HCEC 1CT (cell line): ENCODE measurements around the gene CCNB2.

ENCODE experiments used
- DNase-seq: peaks from one replicate; pipeline ENCODE4 v3.0.0-alpha.2; 2017

The CCNB2 gene

DNA sequence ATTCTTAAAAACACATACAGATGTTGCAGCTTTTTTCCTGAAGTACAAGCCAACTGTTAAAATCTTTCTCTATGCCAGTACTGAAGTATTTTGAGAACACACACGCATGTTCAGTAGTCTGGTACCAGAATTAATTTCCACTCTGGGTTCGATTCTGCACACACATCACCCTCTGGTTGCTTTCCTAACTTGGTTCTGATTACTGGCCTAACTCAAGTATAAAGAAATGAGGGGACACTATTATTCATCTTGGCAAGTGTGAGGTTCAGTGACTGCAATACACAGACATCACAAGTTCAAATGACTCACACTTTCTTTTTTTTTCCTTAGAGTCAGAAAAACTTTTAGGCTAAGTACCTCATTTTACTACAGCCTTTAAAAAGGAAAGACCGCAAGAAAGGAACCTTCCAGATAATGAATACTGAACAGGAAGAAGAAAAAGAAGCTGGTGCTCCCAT is 64.3 kb downstream of the CCNB2 start:
- DNase-seq, result peak; percentile 89

DNA sequence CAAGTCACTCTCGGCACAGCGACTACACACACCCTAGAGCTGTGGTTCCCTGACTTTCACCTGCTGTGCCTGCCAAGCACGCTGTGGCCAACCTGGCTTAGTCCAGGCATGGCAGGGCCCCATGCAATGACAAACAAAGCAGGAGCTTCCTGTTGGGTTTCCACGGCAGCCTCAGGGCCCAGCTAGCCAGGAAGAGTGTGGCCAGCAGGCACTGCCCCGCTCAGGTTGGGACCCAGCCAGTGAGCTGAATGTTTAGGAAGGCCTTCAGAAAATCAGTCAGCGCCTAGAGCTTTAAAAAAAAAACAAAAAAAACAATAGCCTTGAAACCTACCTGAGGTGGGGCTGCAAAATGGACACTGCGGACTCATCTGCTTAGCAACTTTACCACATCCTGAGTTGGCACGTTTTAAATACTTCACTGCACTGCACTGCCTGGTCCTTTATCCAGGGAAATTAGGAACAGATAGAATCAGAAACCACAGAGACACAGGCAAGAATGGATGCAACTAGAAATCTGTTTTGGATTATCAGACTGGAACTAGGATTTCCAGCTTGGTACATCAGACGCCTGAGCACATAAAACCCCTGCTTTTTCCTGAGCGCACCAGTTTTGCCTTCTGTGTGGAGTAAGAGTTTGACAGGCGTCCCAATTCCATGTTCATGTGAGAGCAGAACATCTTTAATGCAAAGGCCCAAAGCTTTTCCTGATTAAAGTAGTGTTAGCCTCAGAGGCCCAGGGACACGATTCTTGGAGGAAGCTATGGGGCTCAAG is 65.5 kb downstream of the CCNB2 start:
- no peak for DNase-seq

DNA sequence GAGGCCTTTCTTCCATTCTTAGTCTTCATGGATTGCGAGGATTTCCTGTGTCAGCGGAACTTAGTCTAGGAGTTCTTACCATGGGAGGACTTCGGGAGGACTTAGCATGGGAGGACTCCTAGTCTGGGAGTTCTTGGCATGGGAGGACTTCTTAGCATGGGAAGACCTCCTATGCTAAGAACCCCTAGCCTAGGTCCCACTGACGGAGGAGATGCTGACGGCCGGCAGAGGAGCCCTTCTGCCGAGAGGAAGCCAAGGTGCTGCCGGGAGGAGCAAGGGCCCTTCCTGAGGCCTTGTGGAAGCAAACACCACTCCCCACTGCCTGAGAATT is 66.1 kb downstream of the CCNB2 start:
- DNase-seq, result no peak

DNA sequence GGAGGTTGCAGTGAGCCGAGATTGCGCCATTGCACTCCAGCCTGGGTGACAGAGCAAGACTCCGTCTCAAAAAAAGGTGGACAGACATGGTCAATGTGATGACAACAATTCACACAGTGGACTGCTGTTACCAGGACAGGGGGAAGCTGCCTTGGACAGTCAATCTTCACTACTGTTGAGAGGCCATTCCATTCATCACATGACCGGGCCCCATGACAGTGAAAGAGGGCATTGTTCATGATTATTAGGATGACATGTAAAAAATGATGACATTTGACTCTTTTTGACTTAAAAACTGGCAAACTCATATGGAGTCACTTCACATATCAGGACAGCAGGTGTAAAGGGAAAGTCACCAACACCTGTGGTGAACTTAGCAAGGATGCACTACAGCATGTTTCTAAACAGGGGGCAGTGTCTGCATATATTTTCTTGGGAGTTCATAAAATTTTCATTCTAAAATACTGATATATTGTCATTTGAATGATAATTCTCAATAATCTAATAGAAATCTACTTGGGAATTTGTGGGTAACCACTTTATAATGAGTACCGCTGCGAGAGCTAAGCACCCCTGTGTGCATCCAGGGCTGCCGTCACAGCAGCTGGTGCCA is 67.4 kb downstream of the CCNB2 start:
- DNase-seq, result no peak

DNA sequence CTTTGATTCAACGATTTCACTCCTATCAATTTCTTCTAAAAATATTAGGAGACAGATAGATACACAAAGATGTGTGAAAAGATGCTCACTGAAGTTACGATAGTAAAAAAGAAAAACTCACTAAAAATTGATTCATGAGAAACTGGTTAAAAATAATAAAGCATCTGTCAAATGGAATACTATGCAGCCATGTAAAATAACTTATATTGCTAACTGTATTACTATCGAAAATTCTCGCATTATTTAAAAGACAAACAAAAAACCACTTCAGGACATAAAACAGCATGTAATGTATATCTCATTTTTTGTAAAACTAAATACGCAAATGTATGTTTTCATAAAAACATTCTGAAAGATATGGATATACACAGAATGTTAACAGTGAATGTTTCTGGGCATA is 68.2 kb downstream of the CCNB2 start:
- no peak for DNase-seq

DNA sequence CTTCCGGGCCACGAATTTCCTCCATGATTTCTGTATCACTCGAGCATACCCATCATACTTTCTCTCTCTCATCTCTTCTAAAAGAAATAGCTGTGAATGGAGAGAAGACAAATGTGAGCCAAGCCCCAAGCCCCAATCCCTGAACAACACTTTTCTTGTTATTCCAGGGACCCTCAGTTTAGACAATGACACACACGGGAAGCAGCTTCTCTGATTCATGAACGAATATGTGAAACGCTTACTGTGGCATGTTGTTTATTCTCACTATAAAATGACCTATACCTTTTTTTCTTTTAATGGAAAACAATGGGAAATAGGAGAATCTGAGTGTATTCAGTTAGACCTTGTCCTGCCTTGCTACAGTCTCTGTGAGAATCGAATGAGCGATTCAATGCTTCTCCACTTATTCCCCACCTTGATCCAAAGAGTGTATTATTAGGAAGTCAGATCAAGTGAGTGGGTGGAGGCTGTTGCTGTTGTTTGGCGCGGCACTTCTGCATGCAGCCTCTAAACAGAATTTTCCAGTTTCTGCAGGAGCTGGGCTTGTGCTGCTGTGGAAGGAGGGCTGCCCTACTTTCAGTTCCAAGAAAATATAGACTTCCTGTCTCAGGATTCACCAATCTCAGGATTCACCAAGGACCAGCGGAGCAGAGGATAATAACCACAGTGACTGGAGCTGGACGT is 69.3 kb downstream of the CCNB2 start:
- DNase-seq, result peak; percentile 5
